ENCODE data around the gene LILRA6.
"Not testable (repeated sequence)": the region's sequence is repeated elsewhere in the genome, so short reads cannot be mapped to it uniquely, and the experiment has no call there.

The LILRA6 gene

GRCh38 chr19:54219702-54220101 is 22.9 kb downstream of the LILRA6 start:
- H3K4me3 ChIP-seq (ENCODE audit: low read length), result not testable (repeated sequence)

DNA sequence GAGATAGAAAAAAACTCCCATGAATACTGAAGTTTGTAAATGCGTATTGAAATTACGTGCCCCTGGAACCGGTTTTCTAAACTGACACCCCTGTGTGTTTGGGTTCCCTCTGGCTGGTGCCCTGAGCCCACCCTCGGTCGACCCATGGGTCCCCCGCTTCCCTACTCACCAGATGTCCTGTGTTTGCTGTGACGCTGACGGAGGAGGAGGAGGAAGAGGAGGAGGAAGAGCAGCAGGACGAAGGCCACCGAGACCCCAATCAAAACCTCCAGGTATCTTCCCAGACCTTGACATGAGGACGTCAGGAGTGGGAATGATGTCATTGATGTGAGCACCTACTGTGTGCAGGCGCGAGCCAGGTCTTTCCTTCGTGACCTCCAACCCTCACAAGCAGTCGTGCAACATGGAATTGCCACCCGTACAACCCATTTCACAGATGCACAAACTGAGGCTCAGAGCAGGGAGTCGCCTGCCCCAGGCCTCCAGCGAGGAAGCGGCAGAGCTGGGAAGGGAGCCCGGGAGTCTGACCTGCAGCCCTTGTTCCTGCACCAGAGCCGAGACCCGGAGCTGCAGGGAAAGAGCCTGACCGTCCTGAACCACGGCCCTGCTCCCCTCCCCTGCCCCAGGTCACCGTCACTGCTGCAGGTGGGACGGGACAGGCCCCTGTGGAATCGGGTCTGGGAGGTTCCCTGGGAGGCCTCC is 23.5 kb downstream of the LILRA6 start:
- TF ChIP-seq ZNF274 (IDR thresholded peaks at IDR 0.05; ENCODE audit: low read depth, low read length), result no peak
- no peak overlapping the region for H3K4me3 ChIP-seq (ENCODE audit: low read length)

GRCh38 chr19:54218259-54218658 is 24.3 kb downstream of the LILRA6 start:
- no peak overlapping the region for H3K4me3 ChIP-seq (ENCODE audit: low read length)
- TF ChIP-seq ZNF274 (IDR thresholded peaks at IDR 0.05; ENCODE audit: low read depth, low read length), result no peak

GRCh38 chr19:54217517-54218247 is 24.9 kb downstream of the LILRA6 start:
- H3K4me3 ChIP-seq (ENCODE audit: low read length), result not testable (repeated sequence)

GRCh38 chr19:54216869-54217268 is 25.7 kb downstream of the LILRA6 start:
- TF ChIP-seq ZNF274 (IDR thresholded peaks at IDR 0.05; ENCODE audit: low read depth, low read length), result no peak
- no peak overlapping the region for H3K4me3 ChIP-seq (ENCODE audit: low read length)

DNA sequence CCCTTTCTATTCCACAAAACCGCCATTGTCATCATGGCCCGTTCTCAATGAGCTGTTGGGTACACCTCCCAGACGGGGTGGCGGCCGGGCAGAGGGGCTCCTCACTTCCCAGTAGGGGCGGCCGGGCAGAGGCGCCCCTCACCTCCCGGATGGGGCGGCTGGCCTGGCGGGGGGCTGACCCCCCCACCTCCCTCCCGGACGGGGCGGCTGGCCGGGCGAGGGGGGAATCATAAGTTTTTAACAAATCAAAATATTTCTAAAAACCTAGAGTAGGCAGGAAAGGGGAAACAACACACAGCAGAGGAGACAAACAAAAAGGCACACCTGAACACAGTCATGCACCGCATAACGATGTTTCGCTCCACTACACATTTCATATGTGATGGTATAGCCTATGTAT is 27.9 kb downstream of the LILRA6 start:
- not testable (repeated sequence) for H3K4me3 ChIP-seq (ENCODE audit: low read length)

DNA sequence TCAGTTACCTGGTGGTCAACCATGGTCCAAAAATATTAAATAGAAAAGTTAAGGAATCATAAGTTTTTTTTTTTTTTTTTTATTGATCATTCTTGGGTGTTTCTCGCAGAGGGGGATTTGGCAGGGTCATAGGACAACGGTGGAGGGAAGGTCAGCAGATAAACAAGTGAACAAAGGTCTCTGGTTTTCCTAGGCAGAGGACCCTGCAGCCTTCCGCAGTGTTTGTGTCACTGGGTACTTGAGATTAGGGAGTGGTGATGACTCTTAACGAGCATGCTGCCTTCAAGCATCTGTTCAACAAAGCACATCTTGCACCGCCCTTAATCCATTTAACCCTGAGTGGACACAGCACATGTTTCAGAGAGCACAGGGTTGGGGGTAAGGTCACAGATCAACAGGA is 28.4 kb downstream of the LILRA6 start:
- not testable (repeated sequence) for H3K4me3 ChIP-seq (ENCODE audit: low read length)

DNA sequence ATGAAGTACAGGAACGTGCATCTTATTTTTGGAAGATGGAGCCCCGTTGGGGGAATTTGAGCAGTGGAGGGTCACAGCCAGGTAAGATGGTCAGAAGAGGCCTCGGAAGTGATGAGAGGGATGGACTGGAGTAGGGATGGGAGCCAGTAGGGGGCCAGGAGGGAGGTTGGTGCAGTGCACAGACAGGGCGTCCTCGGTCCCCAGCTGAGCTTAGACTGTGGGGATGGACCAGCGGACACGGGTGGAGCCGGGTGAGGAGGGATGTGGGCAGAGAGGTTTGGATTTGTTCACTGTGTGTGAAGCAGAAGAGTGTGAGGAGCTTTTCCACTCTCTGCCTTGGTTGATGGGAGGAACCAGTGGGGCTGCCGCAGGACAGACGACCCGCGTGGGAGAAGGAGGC is 31.4 kb downstream of the LILRA6 start:
- no peak overlapping the region for H3K4me3 ChIP-seq (ENCODE audit: low read length)
- no peak for TF ChIP-seq ZNF274 (IDR thresholded peaks at IDR 0.05; ENCODE audit: low read depth, low read length)

DNA sequence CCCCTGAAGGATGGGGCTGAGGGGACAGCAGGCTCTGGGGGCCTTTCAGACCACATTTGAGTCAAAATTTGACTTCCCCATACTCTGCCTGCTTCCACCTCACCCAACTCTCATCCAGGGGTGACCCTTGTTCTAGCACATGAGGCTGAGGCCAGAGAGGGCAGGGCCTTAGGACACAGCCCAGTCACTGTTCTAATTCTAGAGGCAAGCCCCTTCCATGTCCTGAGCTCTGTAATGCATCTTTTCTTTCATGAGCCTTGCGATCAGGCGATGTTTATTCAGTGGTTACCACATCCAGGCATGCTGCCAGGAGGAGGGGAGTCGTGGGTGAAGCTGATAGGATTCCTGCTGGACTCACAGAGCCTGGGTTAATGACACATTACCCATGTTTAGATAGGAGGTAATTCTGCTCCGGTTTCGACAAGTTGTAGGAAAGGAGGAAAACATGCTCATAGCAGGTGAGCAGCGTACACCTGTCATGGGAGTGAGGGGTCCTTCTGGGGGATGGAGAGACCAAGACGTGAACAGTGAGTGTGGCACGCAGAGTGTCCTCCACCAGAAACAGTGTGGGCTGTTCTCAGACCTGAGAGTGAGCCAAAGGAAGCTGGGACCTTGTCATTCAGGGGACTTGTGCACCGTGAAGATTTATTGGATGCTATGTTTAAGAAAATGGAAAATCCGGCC is 32.6 kb downstream of the LILRA6 start:
- TF ChIP-seq ZNF274 (IDR thresholded peaks at IDR 0.05; ENCODE audit: low read depth, low read length), result no peak
- no peak overlapping the region for H3K4me3 ChIP-seq (ENCODE audit: low read length)

GRCh38 chr19:54209058-54209810 is 33.4 kb downstream of the LILRA6 start:
- H3K4me3 ChIP-seq (ENCODE audit: low read length), result no peak overlapping the region
- TF ChIP-seq ZNF274 (IDR thresholded peaks at IDR 0.05; ENCODE audit: low read depth, low read length), result no peak

- TF ChIP-seq ZNF274 (IDR thresholded peaks at IDR 0.05; ENCODE audit: low read depth, low read length), result no peak
- no peak overlapping the region for H3K4me3 ChIP-seq (ENCODE audit: low read length)
Measured at GRCh38 chr19:54208784-54209057, 33.9 kb downstream of the LILRA6 start.

- no peak for TF ChIP-seq ZNF274 (IDR thresholded peaks at IDR 0.05; ENCODE audit: low read depth, low read length)
- H3K4me3 ChIP-seq (ENCODE audit: low read length), result no peak overlapping the region
Measured at GRCh38 chr19:54207983-54208783, 34.4 kb downstream of the LILRA6 start.

DNA sequence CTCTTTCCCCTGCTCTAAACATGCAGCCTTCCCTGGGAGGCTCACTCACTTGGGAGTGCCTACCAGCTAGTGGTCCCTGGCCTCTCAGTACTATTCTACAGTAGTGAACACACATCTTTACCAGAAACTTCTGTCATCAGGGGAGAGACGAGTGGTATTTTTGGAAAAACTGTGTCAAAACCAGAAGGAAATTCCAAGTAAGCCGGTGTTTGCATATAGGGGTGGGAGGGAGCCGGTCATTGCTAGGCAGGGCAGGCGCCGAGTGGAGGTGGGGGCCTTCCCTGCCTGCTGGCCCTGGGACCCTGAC is 35.0 kb downstream of the LILRA6 start:
- no peak overlapping the region; the same call in 1 of the 2 replicates for H3K4me3 ChIP-seq (ENCODE audit: low read length)
- no peak for TF ChIP-seq ZNF274 (IDR thresholded peaks at IDR 0.05; ENCODE audit: low read depth, low read length)

DNA sequence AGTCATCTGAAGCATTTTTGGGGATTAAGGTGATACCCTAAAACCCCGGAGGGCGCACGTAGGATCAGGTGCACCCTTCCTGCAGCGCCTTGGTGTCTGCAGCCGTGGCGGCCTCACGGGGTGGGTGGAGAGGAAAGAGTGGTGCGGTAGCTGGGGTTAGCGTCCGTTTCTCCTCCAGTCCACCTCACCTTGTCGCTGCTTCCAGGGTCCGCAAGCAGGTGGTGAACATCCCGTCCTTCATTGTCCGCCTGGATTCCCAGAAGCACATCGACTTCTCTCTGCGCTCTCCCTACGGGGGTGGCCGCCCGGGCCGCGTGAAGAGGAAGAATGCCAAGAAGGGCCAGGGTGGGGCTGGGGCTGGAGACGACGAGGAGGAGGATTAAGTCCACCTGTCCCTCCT is 35.4 kb downstream of the LILRA6 start:
- not testable (repeated sequence) for H3K4me3 ChIP-seq (ENCODE audit: low read length)
